Urinary bladder (tissue), 4 donors: Measurements from ENCODE around the gene AFAP1L1. TPM values are rescaled to one million over a fixed set of nuclear protein-coding genes. Genes with fewer than 3 reads are reported as not detected.
"Not testable (repeated sequence)": the region's sequence is repeated elsewhere in the genome, so short reads cannot be mapped to it uniquely, and the experiment has no call there.

Experiments
- DNase-seq: peaks from one replicate; pipeline ENCODE4 v3.0.0-alpha.2; 2015; ENCODE audit errors: extremely low spot score
- H3K27ac ChIP-seq: one replicate; pipeline ENCODE4 v1.5.1; 2013; ENCODE audit warnings: low read depth, mild to moderate bottlenecking, moderate library complexity
- H3K36me3 ChIP-seq: one replicate; pipeline ENCODE4 v1.6.1; 2013; ENCODE audit warnings: mild to moderate bottlenecking, moderate library complexity; ENCODE audit not compliant: insufficient read depth
- H3K4me1 ChIP-seq: one replicate; pipeline ENCODE4 v1.6.1; 2013; ENCODE audit warnings: mild to moderate bottlenecking, moderate library complexity; ENCODE audit not compliant: insufficient read depth
- H3K4me3 ChIP-seq: one replicate; pipeline ENCODE4 v1.5.1; 2013; ENCODE audit warnings: low read depth, low read length
- WGBS: extraction: QIAGEN DNeasy Blood & Tissue Kit; methylation state at CpG from one replicate; pipeline ENCODE4 v1.1.7; 2013; 5-methylcytosine and 5-hydroxymethylcytosine counted together
- polyA plus RNA-seq: library from polyadenylated mRNA; stranded (reverse); fragments of 200-250 nt; gene quantifications from one replicate; pipeline ENCODE4 v1.2.3, GENCODE V29; 2013
- total RNA-seq: library from RNA; depleted of rRNA; stranded (reverse); fragments of >200 nt; gene quantifications from one replicate; pipeline ENCODE4 v1.2.3, GENCODE V29; 2014
- donor health status: healthy with polysubstance abuse.
- donor health status: healthy.

The AFAP1L1 gene
- total and polyA plus RNA-seq, 2 donors: 6.3 to 27.9 TPM

GRCh38 chr5:149268928-149269557, 2.6 kb upstream of the AFAP1L1 start:
- 55% methylated on average over 6 of the region's 6 CpGs for WGBS
- H3K4me3 ChIP-seq: no peak overlapping the region

DNA sequence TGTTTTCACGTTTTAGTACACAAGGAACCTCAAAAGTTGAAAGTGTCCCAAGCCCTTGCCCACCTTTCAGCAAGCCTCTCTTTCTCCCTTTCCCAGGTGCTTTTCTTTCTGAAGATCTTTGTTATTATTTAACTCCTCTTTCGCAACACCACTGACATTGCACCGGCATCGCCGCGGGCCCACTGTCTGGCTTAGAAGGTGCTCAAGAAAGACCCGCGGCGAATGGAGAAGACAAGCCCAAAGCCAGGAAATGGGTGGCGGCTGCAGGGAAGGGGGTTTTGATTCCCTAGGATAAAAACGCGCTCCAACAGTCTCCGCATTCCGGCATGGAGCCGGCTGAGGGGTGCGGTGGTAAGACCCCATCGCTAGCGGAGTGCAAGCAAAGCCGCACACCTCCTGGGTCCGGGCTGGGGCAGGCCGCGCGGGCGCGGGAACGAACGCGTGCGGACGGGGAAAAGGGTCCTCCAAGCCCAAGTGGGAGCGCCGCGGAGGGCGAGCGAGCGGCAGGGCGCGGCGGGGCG, 404 bp upstream of the AFAP1L1 start:
- Histone ChIP-seq H3K4me1 (no peaks in the 10 kb centered on the region), H3K4me3 (peak overlapping the region; percentile 75), H3K27ac (peak overlapping the region; percentile 77), H3K36me3 (no peaks in the 10 kb centered on the region)
- WGBS: 7% methylated on average over 40 of the region's 40 CpGs
- DNase-seq: no peak

More at GRCh38 chr5:149268928-149269557, 2.6 kb upstream of the AFAP1L1 start:
- Histone ChIP-seq H3K27ac (no peak overlapping the region), H3K4me1 (no peaks in the 10 kb centered on the region), H3K36me3 (no peaks in the 10 kb centered on the region)
- no peak for DNase-seq

DNA sequence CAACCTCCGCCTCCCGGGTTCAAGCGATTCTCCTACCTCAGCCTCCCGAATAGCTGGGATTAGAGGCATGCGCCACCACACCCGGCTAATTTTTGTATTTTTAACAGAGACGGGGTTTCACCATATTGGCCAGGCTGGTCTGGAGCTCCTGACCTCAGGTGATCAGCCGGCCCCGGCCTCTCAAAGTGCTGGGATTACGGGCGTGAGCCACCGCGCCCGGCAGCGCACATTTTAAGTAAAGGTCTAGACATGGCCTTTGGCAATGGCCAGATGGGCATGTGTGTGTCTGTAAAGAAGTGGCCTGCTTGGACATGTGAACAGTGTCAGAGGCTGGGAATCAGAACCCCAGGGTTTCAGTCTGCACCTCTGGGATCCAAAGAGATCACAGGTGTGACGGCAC, 1.1 kb downstream of the AFAP1L1 start:
- DNase-seq, H3K36me3 ChIP-seq, H3K4me3 ChIP-seq, H3K4me1 ChIP-seq, H3K27ac ChIP-seq: not testable (repeated sequence)
- WGBS: 54% methylated on average over 16 of the region's 16 CpGs

DNA sequence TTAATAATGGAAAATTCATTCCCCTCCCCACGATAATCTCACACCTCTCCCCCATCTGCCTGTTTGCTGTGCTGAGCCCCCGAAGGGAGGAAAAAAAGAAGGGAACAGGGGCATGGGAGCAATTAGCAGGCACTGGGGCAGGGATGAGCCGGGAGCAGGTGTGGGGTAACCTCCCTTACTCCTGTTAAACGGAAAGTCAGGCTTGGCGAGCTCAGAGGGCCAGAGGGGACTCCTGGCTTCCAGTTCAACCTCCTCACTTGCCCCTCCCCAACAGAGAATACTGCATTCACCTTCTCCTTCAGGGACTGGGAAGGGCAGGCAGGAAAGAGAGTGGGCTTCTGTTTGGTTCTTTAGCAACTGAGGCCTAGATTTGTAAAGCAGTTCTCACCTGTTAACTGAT, 1.6 kb downstream of the AFAP1L1 start:
- H3K4me1 ChIP-seq: no peaks in the 10 kb centered on the region
- 80% methylated on average over 5 of the region's 5 CpGs for WGBS
- no peaks in the 10 kb centered on the region for H3K36me3 ChIP-seq
- no peak overlapping the region for H3K27ac ChIP-seq
- no peak for DNase-seq
- no peak overlapping the region for H3K4me3 ChIP-seq

- WGBS: 79% methylated on average over 3 of the region's 3 CpGs
- Histone ChIP-seq H3K4me3 (no peak overlapping the region), H3K36me3 (no peaks in the 10 kb centered on the region), H3K27ac (no peak overlapping the region), H3K4me1 (no peaks in the 10 kb centered on the region)
- no peak for DNase-seq
Observed at GRCh38 chr5:149273950-149274349, 2.3 kb downstream of the AFAP1L1 start.

DNA sequence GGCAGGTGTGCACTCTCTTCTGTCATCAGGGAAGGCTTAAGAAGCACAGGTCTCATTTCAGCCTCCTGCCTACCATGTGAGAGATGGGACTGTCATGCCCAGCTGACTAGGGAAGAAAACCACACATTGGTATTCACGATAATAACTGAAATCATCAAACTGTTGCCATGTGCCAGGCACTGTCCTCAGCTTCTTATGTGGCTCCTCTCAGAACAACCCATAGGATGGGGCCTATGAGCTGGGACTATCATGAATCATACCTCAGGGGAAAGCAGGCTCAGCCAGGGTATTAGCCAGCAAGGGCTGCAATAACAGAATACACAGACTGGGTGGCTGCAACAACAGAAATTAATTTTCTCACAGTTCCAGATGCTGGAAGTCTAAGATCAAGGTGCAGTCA, 3.3 kb downstream of the AFAP1L1 start:
- WGBS: 86% methylated on average over 1 of the region's 1 CpG
- Histone ChIP-seq H3K27ac (no peak overlapping the region), H3K4me1 (no peaks in the 10 kb centered on the region), H3K4me3 (no peak overlapping the region), H3K36me3 (no peaks in the 10 kb centered on the region)
- DNase-seq: no peak

- H3K36me3 ChIP-seq: no peaks in the 10 kb centered on the region
- H3K27ac ChIP-seq: no peak overlapping the region
- WGBS: 67% methylated on average over 4 of the region's 4 CpGs
- no peak for DNase-seq
- H3K4me3 ChIP-seq: no peak overlapping the region
- H3K4me1 ChIP-seq: no peaks in the 10 kb centered on the region
Observed at GRCh38 chr5:149277801-149278200, 6.1 kb downstream of the AFAP1L1 start.

DNA sequence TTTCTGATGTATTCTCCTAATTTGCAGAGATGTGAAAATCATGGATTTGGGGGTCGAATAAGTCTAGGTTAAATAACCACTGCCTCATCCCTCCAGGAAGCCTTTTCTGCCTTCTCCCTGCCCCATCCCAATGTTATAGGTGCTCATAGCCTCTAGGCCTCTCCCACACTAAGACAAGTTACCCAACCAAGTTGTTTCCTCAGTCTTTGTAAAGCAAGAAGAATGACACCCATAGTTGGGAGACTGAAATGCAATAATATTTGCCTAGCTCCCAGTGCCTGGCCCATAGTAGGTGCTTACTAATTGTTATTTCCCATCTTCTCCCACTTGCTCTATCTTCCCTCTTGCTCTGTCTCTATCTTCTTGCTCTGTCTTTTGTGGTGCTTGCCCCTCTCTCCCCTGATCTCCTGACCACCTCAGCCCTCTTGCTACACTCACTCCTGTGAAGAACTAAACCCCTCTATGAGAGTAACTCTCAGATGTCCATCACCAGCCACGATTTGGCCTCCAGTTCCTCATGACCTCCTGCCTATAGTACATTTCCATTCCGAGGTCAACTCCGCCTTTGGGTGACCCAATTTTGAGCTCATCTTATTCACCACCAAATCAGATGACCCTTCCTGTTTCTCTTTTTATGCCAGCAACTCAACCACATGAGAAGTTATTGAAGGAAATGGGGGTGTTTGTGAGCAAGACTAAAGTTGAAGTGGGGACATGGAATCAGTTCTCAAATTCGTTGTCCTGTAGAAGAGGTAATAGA, 7.0 kb downstream of the AFAP1L1 start:
- H3K4me1 ChIP-seq: no peaks in the 10 kb centered on the region
- H3K4me3 ChIP-seq: no peak overlapping the region
- no peak for DNase-seq
- WGBS: 79% methylated on average over 5 of the region's 5 CpGs
- H3K36me3 ChIP-seq: no peaks in the 10 kb centered on the region
- no peak overlapping the region for H3K27ac ChIP-seq

DNA sequence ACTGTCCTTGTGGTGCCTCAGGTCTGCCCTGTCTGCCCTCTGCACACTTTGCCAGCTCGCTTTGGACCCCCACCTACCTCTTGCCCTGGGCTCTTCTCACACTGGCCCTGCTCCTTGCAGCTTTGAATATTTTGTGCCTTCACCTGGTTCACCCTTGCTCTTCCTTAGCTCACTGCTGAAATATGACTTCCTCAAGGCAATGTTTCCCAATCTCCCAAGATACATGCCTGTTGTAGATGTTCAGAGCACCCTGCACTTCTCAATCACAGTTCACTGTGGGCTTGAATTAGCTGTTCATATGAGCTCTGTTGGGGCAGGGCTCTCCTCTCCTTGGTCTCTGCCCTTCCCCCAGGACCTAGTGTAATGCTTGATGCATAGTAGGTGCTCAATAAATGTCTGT, 8.0 kb downstream of the AFAP1L1 start:
- Histone ChIP-seq H3K4me3 (no peak overlapping the region), H3K36me3 (no peaks in the 10 kb centered on the region), H3K27ac (no peak overlapping the region), H3K4me1 (no peaks in the 10 kb centered on the region)
- no peak for DNase-seq
- WGBS: 82% methylated on average over 1 of the region's 1 CpG

DNA sequence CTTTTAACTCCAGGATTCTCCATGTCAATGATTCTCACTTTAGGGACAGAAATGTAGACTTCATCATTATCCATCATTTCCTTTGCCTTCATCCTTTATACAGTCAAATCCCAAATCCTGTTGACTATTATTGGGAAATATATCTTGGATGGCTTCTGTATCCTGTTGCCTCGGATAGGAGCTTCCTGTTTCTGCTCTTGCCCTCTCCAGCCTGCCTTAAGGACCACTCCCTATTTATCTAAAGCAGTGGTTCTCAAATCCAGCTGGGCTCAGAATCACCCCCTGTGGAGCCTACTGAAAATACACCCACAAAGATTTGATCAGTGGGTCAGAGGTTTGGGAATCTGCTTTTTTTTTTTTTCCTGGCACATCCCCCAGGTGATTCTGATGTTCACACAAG, 8.5 kb downstream of the AFAP1L1 start:
- no peak for DNase-seq
- Histone ChIP-seq H3K4me3 (no peak overlapping the region), H3K4me1 (no peaks in the 10 kb centered on the region), H3K27ac (no peak overlapping the region), H3K36me3 (no peaks in the 10 kb centered on the region)
- 38% methylated on average over 1 of the region's 1 CpG for WGBS

GRCh38 chr5:149280802-149281201, 9.1 kb downstream of the AFAP1L1 start:
- DNase-seq: no peak
- no peak overlapping the region for H3K27ac ChIP-seq
- H3K4me3 ChIP-seq: no peak overlapping the region
- H3K4me1 ChIP-seq: no peaks in the 10 kb centered on the region
- no peaks in the 10 kb centered on the region for H3K36me3 ChIP-seq
- 85% methylated on average over 4 of the region's 4 CpGs for WGBS

GRCh38 chr5:149282027-149282965, 10.6 kb downstream of the AFAP1L1 start:
- Histone ChIP-seq H3K4me3 (no peak overlapping the region), H3K36me3 (no peaks in the 10 kb centered on the region), H3K27ac (no peak overlapping the region), H3K4me1 (no peaks in the 10 kb centered on the region)
- no peak for DNase-seq
- 81% methylated on average over 12 of the region's 12 CpGs for WGBS

DNA sequence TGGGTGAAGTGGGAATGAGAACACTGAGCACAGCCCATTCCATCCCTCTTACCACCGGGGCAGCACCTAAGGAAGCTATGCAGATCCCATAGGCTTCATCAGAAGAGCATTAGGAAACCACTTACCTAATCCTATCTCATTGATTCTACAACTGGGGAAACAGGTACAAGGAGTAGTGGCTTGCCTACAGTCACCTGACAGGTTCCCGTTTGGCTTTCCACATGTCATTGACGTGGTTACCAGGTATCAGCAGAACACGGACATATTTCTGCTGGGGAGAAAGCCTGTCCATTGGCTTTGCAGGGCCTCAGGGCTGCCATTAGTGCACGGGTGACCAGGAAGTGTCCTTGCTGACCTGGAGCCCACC, 11.3 kb downstream of the AFAP1L1 start:
- Histone ChIP-seq H3K27ac (no peak overlapping the region), H3K4me1 (no peaks in the 10 kb centered on the region), H3K36me3 (no peaks in the 10 kb centered on the region), H3K4me3 (no peak overlapping the region)
- WGBS: 89% methylated on average over 5 of the region's 5 CpGs
- no peak for DNase-seq
